Activated T-cell treated with anti-CD3 and anti-CD28 coated beads, Interleukin-2, amount 50 U/mL, for 72 hours (primary cell): ENCODE measurements around the gene STK4. TPM values are rescaled to one million over a fixed set of nuclear protein-coding genes. Genes with fewer than 3 reads are reported as not detected.
A peak's percentile ranks its signal among the peaks of the same experiment; 100 is the strongest.

Experiments used
- ATAC-seq, 2 donors: fragments of 150-1000 bp; cut with Tn5 transposase; replicated peaks in 1 of 2; 2 replicates each; pipeline ENCODE4 v1.10.0; 2021; ENCODE audit warnings: moderate library complexity in 2 of 2, mild to moderate bottlenecking in 1 of 2
- DNase-seq, 2 donors: peaks; one replicate each; pipeline ENCODE4 v3.0.0; 2021 to 2022; ENCODE audit warnings: mixed read lengths in 1 of 2
- H3K27ac Mint-ChIP-seq: one replicate; pipeline ENCODE4 v1.8.0; 2022; ENCODE audit warnings: mild to moderate bottlenecking, moderate library complexity, mixed read lengths
- H3K27me3 Mint-ChIP-seq: one replicate; pipeline ENCODE4 v1.8.0; 2022; ENCODE audit warnings: low read depth, mixed read lengths
- H3K36me3 Mint-ChIP-seq, 2 donors: one replicate each; pipeline ENCODE4 v1.8.0; 2022; ENCODE audit warnings: mixed read lengths in 2 of 2, mild to moderate bottlenecking in 1 of 2; ENCODE audit not compliant: insufficient read depth in 2 of 2
- H3K4me1 Mint-ChIP-seq: one replicate; pipeline ENCODE4 v1.8.0; 2022; ENCODE audit warnings: low read depth, mixed read lengths
- H3K4me3 Mint-ChIP-seq, 2 donors: one replicate each; pipeline ENCODE4 v1.8.0; 2022; ENCODE audit warnings: mild to moderate bottlenecking in 2 of 2, mixed read lengths in 2 of 2, moderate library complexity in 2 of 2
- H3K9me3 Mint-ChIP-seq, 2 donors: one replicate each; pipeline ENCODE4 v1.8.0; 2022; ENCODE audit warnings: mixed read lengths in 2 of 2
- total RNA-seq, 2 donors: library from RNA; stranded (reverse); gene quantifications; one replicate each; pipeline ENCODE4 v1.2.3, GENCODE V29; 2022

The STK4 gene
- total RNA-seq: 100 to 1,000 TPM; 161 to 162 TPM

GRCh38 chr20:44966030-44966961 lies at the start of gene STK4:
TSS of gene STK4 (plus strand) at chr20:44966512. CDS start at chr20:44966569, 57 bp downstream.
- peak; percentile 83 to 85 for ATAC-seq
- Mint-ChIP-seq H3K27me3 (no peaks in the 10 kb centered on the region), H3K4me1 (peaks cover 67% of the 10 kb centered on the region), H3K27ac (peak within 1 kb of the TSS; percentile 43), H3K9me3 (peaks cover 0 to 2% of the 10 kb centered on the region in 2 donors), H3K36me3 (peaks cover 7 to 11% of the 10 kb centered on the region in 2 donors), H3K4me3 (peak within 1 kb of the TSS; percentile 87 to 99)
- peak; percentile 96 to 97 for DNase-seq

DNA sequence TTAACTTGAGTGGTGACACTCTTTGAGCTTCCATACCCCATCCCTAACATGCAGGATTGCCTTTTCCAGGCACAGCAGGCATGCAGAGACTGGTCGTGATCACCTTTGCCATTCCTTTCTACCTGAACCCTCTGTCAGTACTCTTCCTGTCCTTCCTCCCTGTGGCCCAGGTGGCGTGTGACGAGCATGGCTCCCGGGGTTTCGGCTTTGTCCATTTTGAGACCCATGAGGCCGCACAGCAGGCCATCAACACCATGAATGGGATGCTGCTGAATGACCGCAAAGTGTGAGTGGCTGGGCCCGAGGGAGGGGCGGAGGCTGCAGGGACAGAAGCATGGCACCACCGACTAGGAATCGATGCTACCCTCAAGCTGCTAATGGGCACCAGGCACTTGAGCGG lies 49.7 kb upstream of the STK4 start:
- Mint-ChIP-seq H3K9me3 (no peaks in the 10 kb centered on the region), H3K4me3 (no peak overlapping the region), H3K27me3 (no peaks in the 10 kb centered on the region), H3K36me3 (peaks cover 14 to 32% of the 10 kb centered on the region in 2 donors), H3K4me1 (peaks cover 24% of the 10 kb centered on the region), H3K27ac (no peak overlapping the region)
- ATAC-seq (no peak), DNase-seq (no peak)

GRCh38 chr20:44917399-44917798 lies 48.9 kb upstream of the STK4 start:
- ATAC-seq (no peak), DNase-seq (no peak)
- no peaks in the 10 kb centered on the region for H3K27me3 Mint-ChIP-seq
- no peaks in the 10 kb centered on the region for H3K9me3 Mint-ChIP-seq
- H3K36me3 Mint-ChIP-seq: peaks cover 14 to 31% of the 10 kb centered on the region in 2 donors
- no peak overlapping the region for H3K27ac Mint-ChIP-seq
- H3K4me1 Mint-ChIP-seq: peaks cover 19% of the 10 kb centered on the region
- no peak overlapping the region for H3K4me3 Mint-ChIP-seq

- H3K36me3 Mint-ChIP-seq: peaks cover 13 to 27% of the 10 kb centered on the region in 2 donors
- H3K4me3 Mint-ChIP-seq: no peak overlapping the region
- H3K9me3 Mint-ChIP-seq: no peaks in the 10 kb centered on the region
- peaks cover 15% of the 10 kb centered on the region for H3K4me1 Mint-ChIP-seq
- H3K27ac Mint-ChIP-seq: no peak overlapping the region
- no peaks in the 10 kb centered on the region for H3K27me3 Mint-ChIP-seq
- DNase-seq: no peak
- ATAC-seq: no peak
Observed at GRCh38 chr20:44918342-44918741, 48.0 kb upstream of the STK4 start.

GRCh38 chr20:44918761-44919160 lies 47.6 kb upstream of the STK4 start:
- no peak overlapping the region for H3K27ac Mint-ChIP-seq
- H3K9me3 Mint-ChIP-seq: no peaks in the 10 kb centered on the region
- no peak overlapping the region for H3K4me3 Mint-ChIP-seq
- DNase-seq (no peak), ATAC-seq (no peak)
- H3K27me3 Mint-ChIP-seq: no peaks in the 10 kb centered on the region
- H3K36me3 Mint-ChIP-seq: peaks cover 13 to 26% of the 10 kb centered on the region in 2 donors
- peaks cover 15% of the 10 kb centered on the region for H3K4me1 Mint-ChIP-seq

- Mint-ChIP-seq H3K27ac (no peak overlapping the region), H3K27me3 (no peaks in the 10 kb centered on the region)
Observed at GRCh38 chr20:44921447-44921846, 44.9 kb upstream of the STK4 start.

DNA sequence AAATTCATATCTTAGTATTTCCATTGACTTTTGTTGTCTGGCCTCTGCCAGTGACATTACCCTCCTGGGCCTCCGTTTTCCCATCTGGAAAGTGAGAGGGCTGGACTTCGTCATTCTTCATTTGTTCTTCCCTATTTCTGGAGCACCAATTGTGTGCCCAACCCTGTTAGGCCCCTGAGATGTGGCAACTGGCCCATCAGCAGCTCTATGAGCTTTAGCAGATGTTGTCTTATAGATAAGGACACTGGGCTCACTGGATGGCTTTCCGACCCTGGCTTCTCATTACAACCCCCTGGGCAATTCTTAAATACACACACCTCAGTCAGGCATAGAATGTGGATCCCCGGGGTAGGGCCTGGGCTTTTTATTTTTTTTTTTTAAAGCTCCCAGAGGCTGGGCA lies 41.8 kb upstream of the STK4 start:
- Mint-ChIP-seq H3K4me1 (no peaks in the 10 kb centered on the region), H3K9me3 (no peaks in the 10 kb centered on the region), H3K36me3 (peaks cover 3 to 11% of the 10 kb centered on the region in 2 donors), H3K4me3 (no peak overlapping the region), H3K27me3 (no peaks in the 10 kb centered on the region), H3K27ac (no peak overlapping the region)
- no peak for ATAC-seq
- DNase-seq: no peak

More at GRCh38 chr20:44921447-44921846, 44.9 kb upstream of the STK4 start:
- H3K4me1 Mint-ChIP-seq: no peaks in the 10 kb centered on the region
- H3K36me3 Mint-ChIP-seq: peaks cover 8 to 21% of the 10 kb centered on the region in 2 donors
- ATAC-seq (no peak), DNase-seq (no peak)
- H3K9me3 Mint-ChIP-seq: no peaks in the 10 kb centered on the region
- no peak overlapping the region for H3K4me3 Mint-ChIP-seq

GRCh38 chr20:44928595-44928994 lies 37.7 kb upstream of the STK4 start:
- Mint-ChIP-seq H3K4me1 (no peaks in the 10 kb centered on the region), H3K4me3 (no peak overlapping the region), H3K36me3 (peaks cover 0 to 13% of the 10 kb centered on the region in 2 donors), H3K27ac (no peak overlapping the region), H3K27me3 (no peaks in the 10 kb centered on the region), H3K9me3 (no peaks in the 10 kb centered on the region)
- DNase-seq: no peak
- ATAC-seq: no peak

DNA sequence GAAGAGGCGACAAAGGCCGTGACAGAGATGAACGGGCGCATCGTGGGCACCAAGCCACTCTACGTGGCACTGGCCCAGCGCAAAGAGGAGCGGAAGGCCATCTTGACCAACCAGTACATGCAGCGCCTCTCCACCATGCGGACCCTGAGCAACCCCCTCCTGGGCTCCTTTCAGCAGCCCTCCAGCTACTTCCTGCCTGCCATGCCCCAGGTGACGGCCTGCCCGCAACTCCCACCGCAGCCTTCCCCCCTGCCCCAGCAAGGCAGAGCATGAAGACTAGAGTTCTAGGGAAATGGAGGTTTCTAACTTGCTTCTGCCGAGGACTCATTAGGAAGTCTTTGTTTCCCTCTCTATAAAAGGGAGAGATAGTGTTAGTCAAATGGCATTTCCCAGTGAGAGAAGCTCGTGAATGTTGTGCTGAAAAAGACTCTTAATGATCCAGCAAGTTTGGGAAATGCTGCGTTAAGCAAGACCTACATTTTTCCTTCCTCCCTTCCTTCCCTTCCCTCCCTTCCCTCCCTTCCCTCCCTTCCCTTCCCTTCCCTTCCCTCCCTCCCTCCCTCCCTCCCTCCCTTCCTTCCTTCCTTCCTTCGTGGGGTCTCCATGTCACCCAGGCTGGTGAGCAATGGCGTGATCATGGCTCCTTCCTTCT lies 35.7 kb upstream of the STK4 start:
- DNase-seq (no peak), ATAC-seq (no peak)
- no peaks in the 10 kb centered on the region for H3K27me3 Mint-ChIP-seq
- H3K4me3 Mint-ChIP-seq: no peak overlapping the region
- peaks cover 0 to 10% of the 10 kb centered on the region in 2 donors for H3K36me3 Mint-ChIP-seq
- H3K9me3 Mint-ChIP-seq: no peaks in the 10 kb centered on the region
- H3K4me1 Mint-ChIP-seq: no peaks in the 10 kb centered on the region
- no peak overlapping the region for H3K27ac Mint-ChIP-seq

GRCh38 chr20:44931911-44932310 lies 34.4 kb upstream of the STK4 start:
- DNase-seq: no peak
- Mint-ChIP-seq H3K4me1 (no peaks in the 10 kb centered on the region), H3K9me3 (no peaks in the 10 kb centered on the region), H3K27ac (no peak overlapping the region), H3K36me3 (peaks cover 0 to 10% of the 10 kb centered on the region in 2 donors), H3K4me3 (no peak overlapping the region), H3K27me3 (no peaks in the 10 kb centered on the region)
- ATAC-seq: no peak

DNA sequence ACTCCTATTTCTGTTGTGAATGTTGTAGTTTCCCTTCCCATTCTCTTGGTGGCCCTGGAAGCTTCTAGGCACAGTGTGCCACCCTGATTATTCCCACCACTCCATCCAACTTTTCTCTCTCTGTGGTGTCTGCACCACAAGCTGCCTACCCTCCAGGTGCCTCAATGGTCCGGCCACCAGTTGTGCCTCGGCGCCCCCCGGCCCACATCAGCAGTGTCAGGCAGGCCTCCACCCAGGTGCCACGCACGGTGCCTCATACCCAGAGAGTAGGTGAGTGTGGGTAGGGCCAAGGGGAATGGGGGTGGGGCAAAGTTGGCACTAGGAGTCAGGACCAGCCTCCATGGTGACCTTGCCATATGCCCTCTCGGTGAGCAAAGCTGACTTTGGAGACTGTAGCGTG lies 33.4 kb upstream of the STK4 start:
- Mint-ChIP-seq H3K27me3 (no peaks in the 10 kb centered on the region), H3K36me3 (peaks cover 0 to 10% of the 10 kb centered on the region in 2 donors), H3K27ac (no peak overlapping the region), H3K4me1 (no peaks in the 10 kb centered on the region), H3K4me3 (no peak overlapping the region), H3K9me3 (no peaks in the 10 kb centered on the region)
- DNase-seq: no peak
- no peak for ATAC-seq

DNA sequence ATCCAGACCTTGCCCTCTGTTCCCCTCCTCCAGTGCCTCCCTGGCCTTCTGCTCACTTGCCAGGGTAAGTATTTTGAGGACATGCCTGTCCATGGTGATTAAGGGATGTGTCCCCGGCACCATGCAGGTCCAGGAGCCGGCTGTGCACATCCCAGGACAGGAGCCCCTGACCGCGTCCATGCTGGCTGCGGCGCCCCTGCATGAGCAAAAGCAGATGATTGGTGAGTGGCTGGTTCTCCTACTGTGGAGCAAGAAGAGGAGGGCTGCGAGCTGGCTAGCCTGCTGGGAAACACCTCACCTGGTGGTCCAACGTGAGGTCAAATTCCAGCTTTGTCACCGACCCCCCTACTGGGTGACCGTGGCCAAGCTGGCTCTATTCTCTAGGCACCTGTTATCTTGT lies 29.8 kb upstream of the STK4 start:
- ATAC-seq: no peak
- no peaks in the 10 kb centered on the region for H3K27me3 Mint-ChIP-seq
- H3K4me1 Mint-ChIP-seq: peaks cover 7% of the 10 kb centered on the region
- H3K4me3 Mint-ChIP-seq: no peak overlapping the region
- H3K9me3 Mint-ChIP-seq: no peaks in the 10 kb centered on the region
- H3K27ac Mint-ChIP-seq: no peak overlapping the region
- peaks cover 3 to 12% of the 10 kb centered on the region in 2 donors for H3K36me3 Mint-ChIP-seq
- no peak for DNase-seq

- peaks cover 7% of the 10 kb centered on the region for H3K4me1 Mint-ChIP-seq
- no peaks in the 10 kb centered on the region for H3K9me3 Mint-ChIP-seq
- H3K27me3 Mint-ChIP-seq: no peaks in the 10 kb centered on the region
- H3K27ac Mint-ChIP-seq: no peak overlapping the region
- ATAC-seq (no peak), DNase-seq (no peak)
- H3K36me3 Mint-ChIP-seq: peaks cover 7 to 12% of the 10 kb centered on the region in 2 donors
- no peak overlapping the region for H3K4me3 Mint-ChIP-seq
Observed at GRCh38 chr20:44938637-44939036, 27.7 kb upstream of the STK4 start.
